ENCODE measurements around the gene XPNPEP3. TPM values are rescaled to one million over a fixed set of nuclear protein-coding genes. Genes with fewer than 3 reads are reported as not detected.

Gene XPNPEP3
- total RNA-seq, 1 donor from 2014 or later: 34.7 TPM

- Mint-ChIP-seq H3K4me1 (peaks cover 58% of the 10 kb centered on the region), H3K27me3 (ENCODE audit: low read depth) (no peaks in the 10 kb centered on the region), H3K9me3 (no peaks in the 10 kb centered on the region), H3K27ac (ENCODE audit: unreplicated experiment) (peak overlapping the region; percentile 31), H3K4me3 (peak overlapping the region; percentile 96), H3K36me3 (ENCODE audit: low read depth) (no peaks in the 10 kb centered on the region)
- no peak for TF ChIP-seq CTCF (conservative IDR thresholded peaks at IDR 0.05)
- DNase-seq (ENCODE audit: low read depth, low spot score): no peak
These were observed 3.0 kb upstream of the XPNPEP3 start for GRCh38 chr22:40853961-40854360.

- H3K4me3 Mint-ChIP-seq: peak overlapping the region; percentile 96
These were observed 1.6 kb upstream of the XPNPEP3 start for GRCh38 chr22:40855071-40855978.

GRCh38 chr22:40855979-40856512 is 902 bp upstream of the XPNPEP3 start:
- peak overlapping the region; percentile 100 for H3K27ac Mint-ChIP-seq (ENCODE audit: unreplicated experiment)
- no peaks in the 10 kb centered on the region for H3K9me3 Mint-ChIP-seq
- no peak for DNase-seq (ENCODE audit: low read depth, low spot score)
- TF ChIP-seq CTCF (conservative IDR thresholded peaks at IDR 0.05): no peak
- H3K4me3 Mint-ChIP-seq: peak overlapping the region; percentile 96
- no peaks in the 10 kb centered on the region for H3K27me3 Mint-ChIP-seq (ENCODE audit: low read depth)
- H3K4me1 Mint-ChIP-seq: peaks cover 63% of the 10 kb centered on the region
- no peaks in the 10 kb centered on the region for H3K36me3 Mint-ChIP-seq (ENCODE audit: low read depth)

More at GRCh38 chr22:40855071-40855978, 1.6 kb upstream of the XPNPEP3 start:
- no peak for DNase-seq (ENCODE audit: low read depth, low spot score)
- Mint-ChIP-seq H3K27me3 (ENCODE audit: low read depth) (no peaks in the 10 kb centered on the region), H3K36me3 (ENCODE audit: low read depth) (no peaks in the 10 kb centered on the region), H3K27ac (ENCODE audit: unreplicated experiment) (peak overlapping the region; percentile 83), H3K4me1 (peaks cover 63% of the 10 kb centered on the region), H3K9me3 (no peaks in the 10 kb centered on the region)
- no peak for TF ChIP-seq CTCF (conservative IDR thresholded peaks at IDR 0.05)

- Mint-ChIP-seq H3K4me1 (peaks cover 55% of the 10 kb centered on the region), H3K27ac (ENCODE audit: unreplicated experiment) (peak overlapping the region; percentile 100), H3K4me3 (peak overlapping the region; percentile 96), H3K36me3 (ENCODE audit: low read depth) (no peaks in the 10 kb centered on the region), H3K9me3 (no peaks in the 10 kb centered on the region), H3K27me3 (ENCODE audit: low read depth) (no peaks in the 10 kb centered on the region)
- no peak for DNase-seq (ENCODE audit: low read depth, low spot score)
- no peak for TF ChIP-seq CTCF (conservative IDR thresholded peaks at IDR 0.05)
These were observed 434 bp downstream of the XPNPEP3 start for GRCh38 chr22:40857309-40857855.

GRCh38 chr22:40862013-40862412 is 5.1 kb downstream of the XPNPEP3 start, which contains the start of gene DNAJB7:
TSS of gene DNAJB7 (minus strand) at chr22:40862113. CDS start at chr22:40861994, 119 bp downstream.
- TF ChIP-seq CTCF (conservative IDR thresholded peaks at IDR 0.05): no peak
- Mint-ChIP-seq H3K4me3 (peak within 1 kb of the TSS; percentile 76), H3K4me1 (peaks cover 17% of the 10 kb centered on the region), H3K27ac (ENCODE audit: unreplicated experiment) (no peak within 1 kb of the TSS), H3K9me3 (no peaks in the 10 kb centered on the region), H3K27me3 (ENCODE audit: low read depth) (no peaks in the 10 kb centered on the region), H3K36me3 (ENCODE audit: low read depth) (no peaks in the 10 kb centered on the region)
- no peak for DNase-seq (ENCODE audit: low read depth, low spot score)
